Measurements from ENCODE around the gene KCNK15.

Gene KCNK15

GRCh38 chr20:44715499-44716308 is 30.0 kb upstream of the KCNK15 start:
- no peak for DNase-seq (ENCODE audit: low read depth in 2 of 2)

GRCh38 chr20:44716309-44717106 is 29.2 kb upstream of the KCNK15 start:
- DNase-seq (ENCODE audit: low read depth in 2 of 2), result no peak

DNA sequence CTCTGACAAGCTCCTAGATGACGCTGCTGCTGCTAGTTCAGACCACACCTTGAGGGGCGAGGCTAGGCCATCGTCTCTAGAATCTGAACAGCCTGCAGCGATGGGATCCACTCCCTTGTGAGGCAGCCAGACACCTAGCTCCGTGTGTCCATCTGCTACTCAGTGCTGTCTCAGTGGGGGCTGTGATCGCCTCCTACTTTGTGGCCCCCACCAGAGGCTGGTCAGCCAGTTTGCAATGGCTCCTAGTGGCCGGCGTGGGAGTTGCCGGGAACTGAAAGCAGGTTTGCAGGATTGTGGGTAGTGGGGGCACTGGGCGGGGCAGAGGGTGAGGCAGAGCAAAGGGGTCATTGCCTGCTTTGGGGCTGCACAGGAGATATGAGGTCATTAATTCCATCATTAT is 27.7 kb upstream of the KCNK15 start:
- no peak for DNase-seq (ENCODE audit: low read depth in 2 of 2)

DNA sequence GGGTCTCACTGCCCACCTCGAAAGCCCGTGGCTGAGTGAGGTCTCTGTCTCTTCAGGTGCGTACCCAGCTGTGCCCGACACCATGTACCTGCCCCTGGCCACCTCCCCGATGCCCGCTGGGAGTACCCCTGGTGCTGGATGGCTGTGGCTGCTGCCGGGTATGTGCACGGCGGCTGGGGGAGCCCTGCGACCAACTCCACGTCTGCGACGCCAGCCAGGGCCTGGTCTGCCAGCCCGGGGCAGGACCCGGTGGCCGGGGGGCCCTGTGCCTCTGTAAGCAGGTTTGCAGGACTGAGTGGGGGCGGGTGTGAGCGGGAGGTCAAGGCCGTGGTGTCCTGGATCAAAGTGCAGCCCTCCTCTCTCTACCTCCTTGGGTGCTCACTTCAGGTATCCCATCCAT is 25.8 kb upstream of the KCNK15 start:
- DNase-seq (ENCODE audit: low read depth in 2 of 2), result no peak

GRCh38 chr20:44720621-44720996 is 25.1 kb upstream of the KCNK15 start:
- no peak for DNase-seq (ENCODE audit: low read depth in 2 of 2)

DNA sequence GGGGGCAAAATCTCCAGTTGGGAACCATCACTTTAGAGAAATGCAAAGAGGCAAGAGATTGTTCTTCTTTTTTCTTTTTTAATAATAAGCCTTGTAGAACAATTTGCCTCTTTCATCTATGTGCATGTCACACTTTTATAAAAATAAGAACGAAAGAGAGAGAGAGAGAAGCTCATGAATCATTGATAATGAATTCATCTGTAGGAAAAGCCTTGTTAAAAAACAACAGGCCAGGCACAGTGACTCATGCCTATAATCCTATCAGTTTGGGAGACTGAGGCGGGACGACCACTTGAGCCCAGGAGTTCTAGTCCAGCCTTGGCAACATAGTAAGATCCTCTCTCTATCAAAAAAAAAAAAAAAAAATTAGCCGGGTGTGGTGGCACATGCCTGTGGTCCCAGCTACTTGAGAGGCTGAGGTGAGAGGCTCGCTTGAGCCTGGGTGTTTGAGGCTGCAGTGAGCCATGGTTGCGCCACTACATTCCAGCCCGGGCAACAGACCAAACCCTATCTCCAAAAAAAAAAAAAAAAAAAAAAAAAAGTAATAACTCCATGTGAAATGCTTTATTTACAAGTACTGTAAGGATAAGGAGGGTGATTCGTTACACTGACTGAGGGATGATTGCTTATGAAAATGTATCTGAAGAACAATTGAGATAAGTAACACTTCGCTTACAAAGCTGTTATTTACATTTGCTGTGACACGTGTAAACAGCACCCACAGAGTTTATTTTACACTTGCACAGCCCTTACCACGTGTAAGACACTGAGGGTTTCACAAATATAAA is 24.5 kb upstream of the KCNK15 start:
- DNase-seq (ENCODE audit: low read depth in 2 of 2), result no peak

DNA sequence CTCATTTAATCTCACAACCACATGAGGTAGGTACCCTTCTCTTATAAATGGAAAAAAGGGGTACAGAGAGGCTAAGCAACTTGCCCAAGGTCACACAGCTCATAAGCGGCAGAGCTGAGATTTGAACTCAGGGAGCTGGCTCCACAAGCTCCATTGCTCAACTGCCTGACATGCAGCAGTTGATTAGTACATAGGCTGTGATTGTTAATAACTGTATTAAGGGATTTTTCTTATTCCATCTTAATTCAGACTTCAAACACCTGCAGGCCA is 23.9 kb upstream of the KCNK15 start:
- no peak for DNase-seq (ENCODE audit: low read depth in 2 of 2)

GRCh38 chr20:44722990-44723389 is 22.7 kb upstream of the KCNK15 start:
- DNase-seq (ENCODE audit: low read depth in 2 of 2), result no peak

DNA sequence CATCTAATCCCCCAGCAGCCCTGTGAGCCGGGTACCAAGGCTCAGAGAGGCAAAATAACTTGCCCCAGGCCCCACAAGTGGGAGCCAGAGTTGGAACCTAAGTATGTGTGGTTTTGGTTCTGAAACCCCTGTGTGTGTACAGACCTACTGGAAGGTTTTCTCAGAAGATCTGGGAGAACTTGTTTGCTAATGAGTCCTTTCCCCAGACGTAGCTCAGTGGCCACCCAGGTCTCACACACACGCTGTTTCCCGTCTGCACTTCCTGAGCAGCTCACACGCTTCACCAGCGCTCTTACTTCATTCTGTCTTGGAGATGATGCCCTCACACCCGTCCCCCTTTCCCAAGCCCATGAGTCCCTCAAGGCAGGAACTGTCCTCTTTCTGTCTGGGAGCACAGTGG is 22.3 kb upstream of the KCNK15 start:
- DNase-seq (ENCODE audit: low read depth in 2 of 2), result no peak

DNA sequence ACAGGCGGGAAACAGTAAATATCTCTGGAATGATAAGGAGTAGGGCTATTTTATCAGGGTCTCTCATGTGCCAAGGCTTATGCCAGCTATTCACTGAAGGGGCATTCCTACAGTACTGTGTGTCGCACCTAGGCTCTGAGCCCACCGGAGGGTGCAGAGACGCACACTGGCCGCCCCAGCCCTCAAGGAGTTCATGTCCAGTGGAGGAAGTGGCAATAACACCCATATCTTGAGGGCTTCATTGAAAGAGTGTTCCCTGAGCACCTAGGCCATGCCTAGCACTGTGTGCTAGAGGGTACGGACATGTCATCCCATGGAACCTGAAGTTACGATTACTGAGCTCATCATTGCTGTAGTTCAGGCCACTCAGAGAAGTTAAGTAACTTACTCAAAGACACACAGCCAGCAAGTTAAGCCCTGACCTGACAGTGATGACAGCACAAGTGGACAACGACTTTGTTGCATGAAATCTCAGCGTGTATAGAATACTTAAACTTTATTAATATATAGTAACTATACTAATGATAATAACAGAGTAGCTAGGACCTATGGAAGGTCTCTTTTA is 21.8 kb upstream of the KCNK15 start:
- no peak for DNase-seq (ENCODE audit: low read depth in 2 of 2)

DNA sequence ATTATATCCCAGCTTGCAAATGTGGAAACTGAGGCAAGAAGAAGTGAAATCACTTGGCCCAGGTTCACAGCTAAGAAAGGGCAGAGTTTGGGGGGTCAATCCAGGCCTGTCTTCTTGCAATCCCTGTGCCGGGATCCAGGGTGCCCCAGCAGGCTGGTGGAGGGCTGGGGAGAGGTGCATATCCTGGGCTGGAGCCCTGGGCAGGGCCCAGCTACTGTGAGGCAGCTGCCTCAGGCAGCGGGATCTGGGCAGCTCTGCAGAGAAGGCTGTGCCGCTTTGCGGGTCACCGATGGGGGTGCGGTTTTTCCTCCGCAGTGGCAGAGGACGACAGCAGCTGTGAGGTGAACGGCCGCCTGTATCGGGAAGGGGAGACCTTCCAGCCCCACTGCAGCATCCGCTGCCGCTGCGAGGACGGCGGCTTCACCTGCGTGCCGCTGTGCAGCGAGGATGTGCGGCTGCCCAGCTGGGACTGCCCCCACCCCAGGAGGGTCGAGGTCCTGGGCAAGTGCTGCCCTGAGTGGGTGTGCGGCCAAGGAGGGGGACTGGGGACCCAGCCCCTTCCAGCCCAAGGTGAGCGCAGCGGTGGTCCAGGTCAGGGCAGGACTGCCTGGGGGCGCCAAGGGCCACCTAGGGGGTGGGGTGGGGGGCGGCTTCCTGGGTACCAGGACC is 21.1 kb upstream of the KCNK15 start:
- DNase-seq (ENCODE audit: low read depth in 2 of 2), result no peak

DNA sequence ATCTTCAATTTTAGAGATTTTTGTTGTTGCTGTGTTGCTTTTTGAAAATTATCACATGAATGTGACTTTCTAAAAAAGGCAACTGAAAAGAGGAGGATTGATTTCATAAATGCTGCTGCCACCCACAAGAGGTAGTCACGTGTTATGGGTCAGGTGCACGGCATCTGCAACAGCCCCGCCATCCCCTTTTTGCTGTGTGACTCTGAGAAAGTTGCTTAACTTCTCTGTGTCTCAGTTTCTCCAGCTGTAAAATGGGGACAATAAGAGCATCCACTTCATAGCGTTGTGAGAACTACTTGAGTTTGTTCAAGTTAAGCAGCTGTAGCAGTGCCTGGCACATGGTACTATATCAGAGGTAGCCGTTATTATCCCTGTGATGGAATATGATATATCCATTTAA is 19.8 kb upstream of the KCNK15 start:
- no peak for DNase-seq (ENCODE audit: low read depth in 2 of 2)

DNA sequence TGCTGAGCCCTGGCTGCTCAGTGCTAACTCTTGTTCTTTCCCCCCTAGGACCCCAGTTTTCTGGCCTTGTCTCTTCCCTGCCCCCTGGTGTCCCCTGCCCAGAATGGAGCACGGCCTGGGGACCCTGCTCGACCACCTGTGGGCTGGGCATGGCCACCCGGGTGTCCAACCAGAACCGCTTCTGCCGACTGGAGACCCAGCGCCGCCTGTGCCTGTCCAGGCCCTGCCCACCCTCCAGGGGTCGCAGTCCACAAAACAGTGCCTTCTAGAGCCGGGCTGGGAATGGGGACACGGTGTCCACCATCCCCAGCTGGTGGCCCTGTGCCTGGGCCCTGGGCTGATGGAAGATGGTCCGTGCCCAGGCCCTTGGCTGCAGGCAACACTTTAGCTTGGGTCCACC is 18.6 kb upstream of the KCNK15 start:
- DNase-seq (ENCODE audit: low read depth in 2 of 2), result no peak

GRCh38 chr20:44727651-44728050 is 18.0 kb upstream of the KCNK15 start:
- no peak for DNase-seq (ENCODE audit: low read depth in 2 of 2)

DNA sequence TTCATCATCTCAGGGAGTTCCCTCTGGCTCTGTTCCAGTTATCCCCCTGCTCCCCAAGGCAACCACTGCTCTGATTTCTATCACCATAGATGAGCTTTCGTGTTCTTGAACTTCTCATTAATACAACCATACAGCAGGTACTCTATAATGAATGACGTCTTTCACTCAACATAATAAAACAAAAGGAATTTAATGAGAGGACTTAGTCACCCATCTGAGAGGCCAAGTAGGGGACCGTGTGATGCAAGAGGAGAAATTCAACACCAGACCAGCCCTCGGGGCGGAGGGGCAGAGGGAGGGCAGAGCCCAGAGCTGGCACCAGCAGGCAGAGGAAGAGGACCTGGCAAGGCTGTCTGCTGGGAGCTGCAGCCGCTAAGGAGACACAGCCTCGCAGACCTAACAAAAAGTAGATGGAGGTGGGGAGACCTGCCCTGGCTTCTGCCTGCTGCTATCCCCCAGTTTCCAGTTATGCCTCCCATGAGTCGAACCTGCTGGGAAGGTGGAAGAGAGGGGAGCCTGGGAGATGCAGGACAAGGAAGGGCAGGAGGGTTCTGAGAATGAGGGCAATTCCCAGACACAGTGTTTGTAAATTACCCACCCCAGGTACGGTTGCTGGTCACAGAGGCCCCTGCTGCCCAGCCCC is 16.7 kb upstream of the KCNK15 start:
- no peak for DNase-seq (ENCODE audit: low read depth in 2 of 2)

- DNase-seq (ENCODE audit: low read depth in 2 of 2), result no peak
Measured at GRCh38 chr20:44730441-44730840, 15.2 kb upstream of the KCNK15 start.

DNA sequence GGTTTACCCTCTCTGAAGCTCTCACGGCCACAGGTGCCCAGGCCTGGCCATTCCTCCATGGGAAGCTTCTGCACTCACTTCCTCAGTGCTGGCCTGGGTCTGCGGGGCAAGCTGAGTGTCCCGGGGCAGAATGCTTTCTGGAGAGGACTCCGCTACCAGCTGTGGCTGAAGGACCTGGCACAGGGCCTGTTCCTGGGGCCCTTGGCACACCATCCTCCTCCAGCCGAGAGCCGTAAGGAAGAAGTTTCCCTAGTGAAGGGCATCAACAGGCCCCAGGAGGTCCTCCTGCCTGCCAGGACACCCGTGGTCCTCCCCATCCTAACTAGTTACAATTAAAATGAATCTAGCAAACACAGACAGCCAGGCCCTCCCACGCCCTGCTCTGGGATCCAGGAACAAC is 14.0 kb upstream of the KCNK15 start:
- no peak for DNase-seq (ENCODE audit: low read depth in 2 of 2)

GRCh38 chr20:44732327-44732726 is 13.3 kb upstream of the KCNK15 start:
- no peak for DNase-seq (ENCODE audit: low read depth in 2 of 2)

DNA sequence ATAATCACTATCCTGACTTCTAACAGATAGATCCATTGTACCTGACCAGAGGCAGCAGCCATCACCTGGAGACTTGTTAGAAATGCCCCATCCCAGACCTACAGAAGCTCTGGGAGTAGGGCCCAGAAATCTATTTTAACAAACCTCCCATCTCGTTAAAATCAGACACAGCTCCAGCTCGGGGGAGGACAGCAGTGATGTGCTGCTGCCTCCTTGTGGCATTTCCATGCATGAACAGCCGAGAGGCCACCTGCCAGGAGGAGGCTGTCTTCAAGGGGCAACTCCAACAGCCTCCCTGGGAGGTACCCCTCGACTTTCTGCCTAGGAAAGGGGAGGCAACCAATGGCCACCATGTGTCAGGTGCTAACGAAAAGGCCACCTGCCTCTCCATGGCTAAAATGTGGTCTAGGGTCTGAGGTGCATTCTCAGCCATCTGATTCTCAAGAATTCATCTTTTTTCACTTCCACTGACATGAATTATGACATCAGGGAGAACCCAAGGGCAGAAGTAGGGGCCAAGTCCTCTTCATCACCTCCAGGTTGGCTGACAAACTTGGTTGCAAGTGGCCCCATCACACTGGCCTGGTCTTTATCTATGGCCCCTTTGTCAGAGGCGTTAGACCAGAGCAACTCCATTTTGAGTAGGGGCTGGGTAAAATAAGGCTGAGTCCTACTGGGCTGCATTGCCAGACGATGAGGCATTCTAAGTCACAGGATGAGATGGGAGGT is 12.2 kb upstream of the KCNK15 start:
- DNase-seq (ENCODE audit: low read depth in 2 of 2), result peak; percentile 13 to 27

- DNase-seq (ENCODE audit: low read depth in 2 of 2), result no peak
Measured at GRCh38 chr20:44734938-44735337, 10.7 kb upstream of the KCNK15 start.

GRCh38 chr20:44735816-44736169 is 9.9 kb upstream of the KCNK15 start:
- no peak for DNase-seq (ENCODE audit: low read depth in 2 of 2)

All from stimulated activated CD4-positive, alpha-beta T cell treated with anti-CD3 and anti-CD28 coated beads, Interleukin-1b, Interleukin-23, amount 100 ng/mL, for 1 hour (primary cell).